GM12874 (cell line): ENCODE measurements around the gene ARPC5L.

Source experiments
- CTCF ChIP-seq: IDR thresholded peaks from 2 replicates; pipeline ENCODE4 v1.5.1; 2011; ENCODE audit warnings: low read depth, mild to moderate bottlenecking, control low read depth, low read length, moderate library complexity; ENCODE audit not compliant: insufficient read depth

ARPC5L gene

GRCh38 chr9:124884376-124884775, 22.4 kb downstream of the ARPC5L start:
- TF ChIP-seq CTCF = no peak

- no peak for TF ChIP-seq CTCF
These were observed 23.6 kb downstream of the ARPC5L start for GRCh38 chr9:124885551-124885950.

GRCh38 chr9:124886461-124886860, 24.5 kb downstream of the ARPC5L start:
- no peak for TF ChIP-seq CTCF

GRCh38 chr9:124886866-124887492, 25.0 kb downstream of the ARPC5L start:
- no peak for TF ChIP-seq CTCF

- no peak for TF ChIP-seq CTCF
These were observed 25.9 kb downstream of the ARPC5L start for GRCh38 chr9:124887832-124888231.

GRCh38 chr9:124889006-124889405, 27.1 kb downstream of the ARPC5L start:
- no peak for TF ChIP-seq CTCF

GRCh38 chr9:124890179-124890578, 28.2 kb downstream of the ARPC5L start:
- TF ChIP-seq CTCF = no peak
